ENCODE data around the gene CMIP.
A peak's percentile ranks its signal among the peaks of the same experiment; 100 is the strongest.

Gene CMIP

GRCh38 chr16:81541314-81541713 lies 96.7 kb downstream of the CMIP start:
- no peak overlapping the region for H3K4me3 ChIP-seq (ENCODE audit: low read length)
- DNase-seq (ENCODE audit: low read depth): no peak
- TF ChIP-seq CTCF (IDR thresholded peaks at IDR 0.05; ENCODE audit: insufficient read depth, low read depth, low read length, missing control alignments): no peak

GRCh38 chr16:81542609-81543570 lies 98.3 kb downstream of the CMIP start:
- TF ChIP-seq CTCF (IDR thresholded peaks at IDR 0.05; ENCODE audit: insufficient read depth, low read depth, low read length, missing control alignments): no peak
- H3K4me3 ChIP-seq (ENCODE audit: low read length): no peak overlapping the region
- DNase-seq (ENCODE audit: low read depth): no peak

- H3K4me3 ChIP-seq (ENCODE audit: low read length): no peak overlapping the region
- no peak for DNase-seq (ENCODE audit: low read depth)
- no peak for TF ChIP-seq CTCF (IDR thresholded peaks at IDR 0.05; ENCODE audit: insufficient read depth, low read depth, low read length, missing control alignments)
These were observed 99.0 kb downstream of the CMIP start for GRCh38 chr16:81543571-81543970.

- no peak for DNase-seq (ENCODE audit: low read depth)
- H3K4me3 ChIP-seq (ENCODE audit: low read length): no peak overlapping the region
These were observed 99.7 kb downstream of the CMIP start for GRCh38 chr16:81544261-81544660.

GRCh38 chr16:81544700-81545271 lies 100.2 kb downstream of the CMIP start:
- DNase-seq (ENCODE audit: low read depth): no peak
- TF ChIP-seq CTCF (IDR thresholded peaks at IDR 0.05; ENCODE audit: insufficient read depth, low read depth, low read length, missing control alignments): no peak
- no peak overlapping the region for H3K4me3 ChIP-seq (ENCODE audit: low read length)

More at GRCh38 chr16:81544261-81544660, 99.7 kb downstream of the CMIP start:
- no peak for TF ChIP-seq CTCF (IDR thresholded peaks at IDR 0.05; ENCODE audit: insufficient read depth, low read depth, low read length, missing control alignments)

- peak; percentile 56 for DNase-seq (ENCODE audit: low read depth)
These were observed 101.1 kb downstream of the CMIP start for GRCh38 chr16:81545470-81546250.

More at GRCh38 chr16:81545470-81546250, 101.1 kb downstream of the CMIP start:
- TF ChIP-seq CTCF (IDR thresholded peaks at IDR 0.05; ENCODE audit: insufficient read depth, low read depth, low read length, missing control alignments): no peak
- H3K4me3 ChIP-seq (ENCODE audit: low read length): no peak overlapping the region
